ENCODE data around the gene BICD1. TPM values are rescaled to one million over a fixed set of nuclear protein-coding genes. Genes with fewer than 3 reads are reported as not detected.
"Not testable (repeated sequence)": the region's sequence is repeated elsewhere in the genome, so short reads cannot be mapped to it uniquely, and the experiment has no call there.

The BICD1 gene
- total and polyA plus RNA-seq, 2 of the 13 experiments (the other 11 are each of a cell fraction or from before 2014, with no cell fraction given): 4.5 to 5.2 TPM

DNA sequence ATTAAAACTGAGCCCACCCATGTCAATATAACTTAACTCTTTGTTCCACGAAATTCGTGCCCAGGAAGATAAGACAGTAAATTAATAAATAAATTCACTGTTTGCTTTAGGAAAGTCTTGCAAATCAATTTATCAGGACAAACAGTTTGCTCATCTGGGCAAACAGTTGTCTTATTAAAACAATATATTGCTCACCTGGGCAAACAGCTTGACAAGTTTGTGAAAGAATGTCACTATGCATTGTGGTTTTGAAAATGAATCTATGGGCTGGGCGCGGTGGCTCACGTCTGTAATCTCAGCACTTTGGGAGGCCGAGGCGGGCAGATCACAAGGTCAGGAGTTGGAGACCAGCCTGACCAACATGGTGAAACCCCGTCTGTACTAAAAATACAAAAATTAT lies 80.5 kb downstream of the BICD1 start (continued):
- TF ChIP-seq EP300 (IDR thresholded peaks at IDR 0.05; ENCODE audit: low read depth in 2 of 2, low read length in 2 of 2) (peak; percentile 40 to 44; a peak in 1 of 4 replicates), FOXA3 (CRISPR knock-in tag; IDR thresholded peaks at IDR 0.05) (peak; percentile 74), FOXA1 (IDR thresholded peaks at IDR 0.05) (0 out of 2 replicates have a peak, but pooled peaks have one; percentile 62), FOXA1 (CRISPR knock-in tag; IDR thresholded peaks at IDR 0.05) (peak; percentile 86), HHEX (CRISPR knock-in tag; IDR thresholded peaks at IDR 0.05) (peak; percentile 90), SOX13 (IDR thresholded peaks at IDR 0.05) (peak; percentile 20; the same call in 1 of the 2 replicates), SOX13 (CRISPR knock-in tag; conservative IDR thresholded peaks at IDR 0.05 in 1 of 2, IDR thresholded peaks at IDR 0.05 in 1 of 2) (peak in 1 of 2 experiments; percentile 89; a peak in 2 of 4 replicates), FOXP1 (CRISPR knock-in tag; IDR thresholded peaks at IDR 0.05) (peak; percentile 36; the same call in 1 of the 2 replicates), BCL6 (CRISPR knock-in tag; IDR thresholded peaks at IDR 0.05) (peak; percentile 58; the same call in 1 of the 2 replicates), SOX6 (CRISPR knock-in tag; IDR thresholded peaks at IDR 0.05) (peak; percentile 71), ISL2 (CRISPR knock-in tag; IDR thresholded peaks at IDR 0.05) (0 out of 2 replicates have a peak, but pooled peaks have one; percentile 40), SOX5 (CRISPR knock-in tag; IDR thresholded peaks at IDR 0.05; ENCODE audit: borderline replicate concordance) (peak; percentile 71; the same call in 1 of the 2 replicates), TBX3 (IDR thresholded peaks at IDR 0.05; ENCODE audit: borderline replicate concordance) (peak; percentile 76; the same call in 1 of the 2 replicates)
- TF ChIP-seq EP300 (CRISPR knock-in tag; IDR thresholded peaks at IDR 0.05; ENCODE audit: borderline replicate concordance); FOXP1 (IDR thresholded peaks at IDR 0.05); SOX6 (IDR thresholded peaks at IDR 0.05): not testable (repeated sequence)
- TF ChIP-seq, protein P1, sequence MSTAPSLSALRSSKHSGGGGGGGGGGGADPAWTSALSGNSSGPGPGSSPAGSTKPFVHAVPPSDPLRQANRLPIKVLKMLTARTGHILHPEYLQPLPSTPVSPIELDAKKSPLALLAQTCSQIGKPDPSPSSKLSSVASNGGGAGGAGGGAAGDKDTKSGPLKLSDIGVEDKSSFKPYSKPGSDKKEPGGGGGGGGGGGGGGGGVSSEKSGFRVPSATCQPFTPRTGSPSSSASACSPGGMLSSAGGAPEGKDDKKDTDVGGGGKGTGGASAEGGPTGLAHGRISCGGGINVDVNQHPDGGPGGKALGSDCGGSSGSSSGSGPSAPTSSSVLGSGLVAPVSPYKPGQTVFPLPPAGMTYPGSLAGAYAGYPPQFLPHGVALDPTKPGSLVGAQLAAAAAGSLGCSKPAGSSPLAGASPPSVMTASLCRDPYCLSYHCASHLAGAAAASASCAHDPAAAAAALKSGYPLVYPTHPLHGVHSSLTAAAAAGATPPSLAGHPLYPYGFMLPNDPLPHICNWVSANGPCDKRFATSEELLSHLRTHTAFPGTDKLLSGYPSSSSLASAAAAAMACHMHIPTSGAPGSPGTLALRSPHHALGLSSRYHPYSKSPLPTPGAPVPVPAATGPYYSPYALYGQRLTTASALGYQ (CRISPR knock-in tag; IDR thresholded peaks at IDR 0.05): peak; percentile 60; the same call in 1 of the 2 replicates
- TF ChIP-seq, protein P2, sequence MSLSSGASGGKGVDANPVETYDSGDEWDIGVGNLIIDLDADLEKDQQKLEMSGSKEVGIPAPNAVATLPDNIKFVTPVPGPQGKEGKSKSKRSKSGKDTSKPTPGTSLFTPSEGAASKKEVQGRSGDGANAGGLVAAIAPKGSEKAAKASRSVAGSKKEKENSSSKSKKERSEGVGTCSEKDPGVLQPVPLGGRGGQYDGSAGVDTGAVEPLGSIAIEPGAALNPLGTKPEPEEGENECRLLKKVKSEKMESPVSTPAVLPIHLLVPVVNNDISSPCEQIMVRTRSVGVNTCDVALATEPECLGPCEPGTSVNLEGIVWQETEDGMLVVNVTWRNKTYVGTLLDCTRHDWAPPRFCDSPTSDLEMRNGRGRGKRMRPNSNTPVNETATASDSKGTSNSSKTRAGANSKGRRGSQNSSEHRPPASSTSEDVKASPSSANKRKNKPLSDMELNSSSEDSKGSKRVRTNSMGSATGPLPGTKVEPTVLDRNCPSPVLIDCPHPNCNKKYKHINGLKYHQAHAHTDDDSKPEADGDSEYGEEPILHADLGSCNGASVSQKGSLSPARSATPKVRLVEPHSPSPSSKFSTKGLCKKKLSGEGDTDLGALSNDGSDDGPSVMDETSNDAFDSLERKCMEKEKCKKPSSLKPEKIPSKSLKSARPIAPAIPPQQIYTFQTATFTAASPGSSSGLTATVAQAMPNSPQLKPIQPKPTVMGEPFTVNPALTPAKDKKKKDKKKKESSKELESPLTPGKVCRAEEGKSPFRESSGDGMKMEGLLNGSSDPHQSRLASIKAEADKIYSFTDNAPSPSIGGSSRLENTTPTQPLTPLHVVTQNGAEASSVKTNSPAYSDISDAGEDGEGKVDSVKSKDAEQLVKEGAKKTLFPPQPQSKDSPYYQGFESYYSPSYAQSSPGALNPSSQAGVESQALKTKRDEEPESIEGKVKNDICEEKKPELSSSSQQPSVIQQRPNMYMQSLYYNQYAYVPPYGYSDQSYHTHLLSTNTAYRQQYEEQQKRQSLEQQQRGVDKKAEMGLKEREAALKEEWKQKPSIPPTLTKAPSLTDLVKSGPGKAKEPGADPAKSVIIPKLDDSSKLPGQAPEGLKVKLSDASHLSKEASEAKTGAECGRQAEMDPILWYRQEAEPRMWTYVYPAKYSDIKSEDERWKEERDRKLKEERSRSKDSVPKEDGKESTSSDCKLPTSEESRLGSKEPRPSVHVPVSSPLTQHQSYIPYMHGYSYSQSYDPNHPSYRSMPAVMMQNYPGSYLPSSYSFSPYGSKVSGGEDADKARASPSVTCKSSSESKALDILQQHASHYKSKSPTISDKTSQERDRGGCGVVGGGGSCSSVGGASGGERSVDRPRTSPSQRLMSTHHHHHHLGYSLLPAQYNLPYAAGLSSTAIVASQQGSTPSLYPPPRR (CRISPR knock-in tag; IDR thresholded peaks at IDR 0.05; ENCODE audit: borderline replicate concordance): 0 out of 2 replicates have a peak, but pooled peaks have one; percentile 39
- TF ChIP-seq, protein P3, sequence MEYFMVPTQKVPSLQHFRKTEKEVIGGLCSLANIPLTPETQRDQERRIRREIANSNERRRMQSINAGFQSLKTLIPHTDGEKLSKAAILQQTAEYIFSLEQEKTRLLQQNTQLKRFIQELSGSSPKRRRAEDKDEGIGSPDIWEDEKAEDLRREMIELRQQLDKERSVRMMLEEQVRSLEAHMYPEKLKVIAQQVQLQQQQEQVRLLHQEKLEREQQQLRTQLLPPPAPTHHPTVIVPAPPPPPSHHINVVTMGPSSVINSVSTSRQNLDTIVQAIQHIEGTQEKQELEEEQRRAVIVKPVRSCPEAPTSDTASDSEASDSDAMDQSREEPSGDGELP (IDR thresholded peaks at IDR 0.05; ENCODE audit: borderline replicate concordance, low read depth): 0 out of 2 replicates have a peak, but pooled peaks have one; percentile 18
- TF ChIP-seq, protein P4, sequence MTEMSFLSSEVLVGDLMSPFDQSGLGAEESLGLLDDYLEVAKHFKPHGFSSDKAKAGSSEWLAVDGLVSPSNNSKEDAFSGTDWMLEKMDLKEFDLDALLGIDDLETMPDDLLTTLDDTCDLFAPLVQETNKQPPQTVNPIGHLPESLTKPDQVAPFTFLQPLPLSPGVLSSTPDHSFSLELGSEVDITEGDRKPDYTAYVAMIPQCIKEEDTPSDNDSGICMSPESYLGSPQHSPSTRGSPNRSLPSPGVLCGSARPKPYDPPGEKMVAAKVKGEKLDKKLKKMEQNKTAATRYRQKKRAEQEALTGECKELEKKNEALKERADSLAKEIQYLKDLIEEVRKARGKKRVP (CRISPR knock-in tag; IDR thresholded peaks at IDR 0.05): 0 out of 4 replicates have a peak, but pooled peaks of 1 of the 2 experiments have one; percentile 8

All from HepG2 (cell line).